ENCODE data around the gene DNAJC4.

DNA sequence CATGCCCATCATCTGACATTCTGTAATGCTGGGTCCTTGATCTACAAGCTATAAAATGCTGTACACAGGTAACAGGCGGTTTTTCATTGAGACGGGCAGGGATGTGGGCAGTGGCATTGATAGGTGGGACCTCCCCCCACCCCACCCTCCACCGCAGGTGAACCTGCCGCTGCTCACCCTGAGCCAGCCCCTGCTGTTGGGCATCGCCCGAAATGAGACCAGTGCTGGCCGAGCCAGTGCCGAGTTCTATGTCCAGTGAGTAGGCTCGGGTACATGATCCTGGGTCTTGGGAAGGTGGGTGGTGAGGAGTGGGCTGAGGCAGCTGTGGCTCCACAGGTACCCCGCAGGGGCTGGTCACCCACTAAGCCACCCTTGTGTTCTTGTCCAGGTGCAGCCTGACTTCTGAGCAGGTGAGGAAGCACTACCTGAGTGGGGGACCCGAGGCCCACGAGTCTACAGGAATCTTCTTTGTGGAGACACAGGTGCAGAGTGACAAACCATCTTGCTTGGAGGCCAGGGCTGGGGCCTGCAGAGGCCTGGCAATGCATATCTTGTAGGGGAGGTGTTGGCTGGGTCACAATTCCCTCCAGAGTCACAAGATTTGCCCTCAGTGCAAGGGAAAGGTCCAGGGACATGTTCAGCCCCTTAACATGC lies 1.1 kb upstream of the DNAJC4 start:
- TF ChIP-seq, protein P1, sequence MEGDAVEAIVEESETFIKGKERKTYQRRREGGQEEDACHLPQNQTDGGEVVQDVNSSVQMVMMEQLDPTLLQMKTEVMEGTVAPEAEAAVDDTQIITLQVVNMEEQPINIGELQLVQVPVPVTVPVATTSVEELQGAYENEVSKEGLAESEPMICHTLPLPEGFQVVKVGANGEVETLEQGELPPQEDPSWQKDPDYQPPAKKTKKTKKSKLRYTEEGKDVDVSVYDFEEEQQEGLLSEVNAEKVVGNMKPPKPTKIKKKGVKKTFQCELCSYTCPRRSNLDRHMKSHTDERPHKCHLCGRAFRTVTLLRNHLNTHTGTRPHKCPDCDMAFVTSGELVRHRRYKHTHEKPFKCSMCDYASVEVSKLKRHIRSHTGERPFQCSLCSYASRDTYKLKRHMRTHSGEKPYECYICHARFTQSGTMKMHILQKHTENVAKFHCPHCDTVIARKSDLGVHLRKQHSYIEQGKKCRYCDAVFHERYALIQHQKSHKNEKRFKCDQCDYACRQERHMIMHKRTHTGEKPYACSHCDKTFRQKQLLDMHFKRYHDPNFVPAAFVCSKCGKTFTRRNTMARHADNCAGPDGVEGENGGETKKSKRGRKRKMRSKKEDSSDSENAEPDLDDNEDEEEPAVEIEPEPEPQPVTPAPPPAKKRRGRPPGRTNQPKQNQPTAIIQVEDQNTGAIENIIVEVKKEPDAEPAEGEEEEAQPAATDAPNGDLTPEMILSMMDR (IDR thresholded peaks at IDR 0.05; ENCODE audit: low read length): no peak
- no peak for TF ChIP-seq EZH2 (optimal IDR thresholded peaks at IDR 0.05; ENCODE audit: low read depth, low read length)
